GM18907 (cell line): ENCODE results near the gene LILRB2.
"Not testable (repeated sequence)": the region's sequence is repeated elsewhere in the genome, so short reads cannot be mapped to it uniquely, and the experiment has no call there.

Experiments used
- ATAC-seq: cut with Tn5 transposase; IDR thresholded peaks from one replicate; pipeline ENCODE4 v1.9.1; 2021; ENCODE audit warnings: mild to moderate bottlenecking, moderate library complexity; ENCODE audit not compliant: unreplicated experiment

The LILRB2 gene

DNA sequence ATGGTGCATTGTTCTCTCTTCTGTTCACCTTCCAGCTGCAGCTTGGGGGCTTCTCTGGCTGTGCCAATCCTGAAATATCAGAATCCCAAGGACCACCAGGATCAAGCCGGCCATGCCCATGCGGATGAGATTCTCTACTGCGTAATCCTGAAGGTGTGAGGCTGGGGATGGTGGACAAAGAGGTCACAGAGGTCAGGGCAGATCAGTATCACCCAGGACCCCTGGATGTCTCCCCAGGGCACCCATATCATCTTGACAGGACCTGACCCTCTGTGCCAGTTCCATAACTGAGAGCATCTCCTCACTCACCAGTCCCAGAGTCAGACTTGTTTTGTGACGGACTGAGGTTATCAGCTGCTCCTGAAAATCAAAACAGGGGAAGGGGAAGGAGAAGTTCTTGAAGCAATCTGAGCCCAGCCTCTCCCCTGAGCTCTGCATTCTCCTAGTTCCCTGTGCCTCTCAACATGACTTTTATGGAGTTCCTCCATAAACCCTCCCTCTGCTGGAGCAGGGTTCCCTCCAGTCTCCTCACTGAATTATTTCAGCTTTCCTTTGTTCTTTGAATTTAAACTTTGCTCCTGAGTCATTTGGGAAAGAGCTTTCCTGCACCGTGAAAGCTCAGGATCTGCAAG lies 26.6 kb upstream of the LILRB2 start:
- no peak for ATAC-seq

GRCh38 chr19:54305141-54305540 lies 24.2 kb upstream of the LILRB2 start:
- ATAC-seq: no peak

DNA sequence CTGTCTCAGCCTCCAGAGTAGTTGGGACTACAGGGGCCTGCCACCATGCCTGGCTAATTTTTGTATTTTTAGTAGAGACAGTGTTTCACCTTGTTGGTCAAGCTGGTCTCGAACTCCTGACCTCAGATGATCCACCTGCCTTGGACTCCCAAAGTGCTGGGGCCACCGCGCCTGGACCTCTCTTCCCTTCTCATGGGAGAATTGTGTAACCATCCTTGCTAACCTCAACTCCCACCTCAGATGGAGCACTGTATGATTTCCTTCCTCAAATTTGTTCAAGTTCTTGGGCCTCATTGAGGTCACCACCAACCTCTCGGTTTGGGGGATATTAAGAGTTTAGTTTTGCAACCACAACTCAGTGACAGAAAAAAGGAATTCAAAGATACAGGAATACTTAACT lies 21.3 kb upstream of the LILRB2 start:
- ATAC-seq: no peak

- no peak for ATAC-seq
Observed at GRCh38 chr19:54299515-54299914, 18.6 kb upstream of the LILRB2 start.

DNA sequence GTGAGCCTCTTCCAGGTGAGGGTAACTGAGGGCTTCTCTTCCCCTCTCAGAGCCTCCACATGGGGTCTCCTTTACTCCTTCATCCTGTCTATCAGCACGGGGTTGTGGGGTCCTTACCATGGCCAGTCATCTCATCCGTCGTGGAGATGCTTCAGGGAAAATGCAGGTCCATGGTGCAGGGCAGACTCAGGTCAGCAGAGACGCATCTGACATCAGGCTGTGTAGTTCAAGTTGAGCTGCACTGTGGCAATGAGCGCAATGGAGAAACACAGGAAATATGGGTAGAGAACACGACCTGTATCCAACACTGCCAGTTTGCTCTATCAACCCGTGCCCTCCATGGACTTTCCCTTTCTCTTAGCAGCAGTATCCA lies 18.2 kb upstream of the LILRB2 start:
- ATAC-seq: no peak

GRCh38 chr19:54298357-54299125 lies 17.6 kb upstream of the LILRB2 start:
- ATAC-seq: no peak

GRCh38 chr19:54297759-54298305 lies 16.9 kb upstream of the LILRB2 start:
- ATAC-seq: no peak

DNA sequence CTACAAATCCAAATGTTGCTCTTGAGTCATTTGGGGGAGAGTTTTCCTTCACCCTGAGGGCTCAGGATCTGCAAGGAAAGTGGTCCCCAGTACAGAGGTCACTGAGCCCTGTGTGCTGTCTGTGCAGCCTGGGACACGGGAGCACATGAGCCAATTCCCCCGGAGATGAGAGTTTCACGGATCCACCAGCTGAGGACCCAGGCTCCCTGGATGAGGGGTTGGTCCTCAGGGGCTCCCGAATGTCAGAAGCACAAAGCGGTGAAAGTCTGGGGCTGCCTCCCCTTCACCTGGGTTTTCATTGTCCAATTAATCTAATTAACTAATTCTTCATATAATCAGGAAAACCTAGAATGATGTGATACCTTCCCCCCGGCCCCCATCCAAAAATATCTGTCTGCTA lies 13.6 kb upstream of the LILRB2 start:
- ATAC-seq: no peak

GRCh38 chr19:54289160-54289559 lies 8.2 kb upstream of the LILRB2 start:
- ATAC-seq: not testable (repeated sequence)

DNA sequence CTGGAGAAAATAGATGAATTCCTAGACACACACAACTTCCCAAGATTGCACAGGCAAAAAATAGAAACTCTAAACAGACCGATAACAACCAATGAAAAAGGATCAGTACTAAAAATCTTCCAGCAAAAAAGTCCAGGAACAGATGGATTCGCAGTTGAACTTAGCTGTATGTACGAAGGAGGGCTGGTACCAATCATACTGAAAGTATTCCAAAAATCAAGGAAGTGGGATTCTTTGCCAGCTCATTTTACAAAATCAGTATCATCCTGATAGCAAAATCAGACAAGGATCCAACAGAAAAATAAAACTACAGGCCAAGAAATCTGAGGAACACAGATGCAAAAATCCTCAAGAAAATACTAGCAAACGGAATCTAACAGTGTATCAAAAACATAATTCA lies 6.5 kb upstream of the LILRB2 start:
- no peak for ATAC-seq

- not testable (repeated sequence) for ATAC-seq
Observed at GRCh38 chr19:54286283-54286682, 5.4 kb upstream of the LILRB2 start.

GRCh38 chr19:54285427-54286056 lies 4.6 kb upstream of the LILRB2 start:
- ATAC-seq: not testable (repeated sequence)

GRCh38 chr19:54282686-54283470 lies 2.0 kb upstream of the LILRB2 start:
- no peak for ATAC-seq

- ATAC-seq: not testable (repeated sequence)
Observed at GRCh38 chr19:54281729-54282075, 792 bp upstream of the LILRB2 start.

DNA sequence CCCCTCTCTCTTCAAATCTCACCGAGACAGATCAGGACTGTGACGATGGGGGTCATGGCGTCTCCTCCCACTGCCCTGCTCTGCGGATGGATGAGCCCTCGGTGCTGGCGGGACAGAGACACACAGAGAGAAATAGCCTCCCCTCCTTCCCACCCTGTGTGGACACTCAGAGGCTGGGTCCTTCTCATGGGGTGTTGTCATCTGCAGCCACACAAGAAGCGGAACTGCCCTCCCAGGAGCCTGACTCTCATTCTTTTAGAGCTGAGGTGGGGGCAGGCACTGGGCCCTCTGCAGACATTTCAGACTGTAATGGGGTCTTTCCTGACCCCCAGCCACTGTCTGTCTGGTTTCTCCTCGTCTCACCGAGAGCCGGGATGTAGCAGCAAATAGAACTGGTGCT lies 469 bp downstream of the LILRB2 start:
- not testable (repeated sequence) for ATAC-seq

- not testable (repeated sequence) for ATAC-seq
Observed at GRCh38 chr19:54280025-54280424, 885 bp downstream of the LILRB2 start.

GRCh38 chr19:54279406-54279962 lies 1.4 kb downstream of the LILRB2 start:
- ATAC-seq: no peak

DNA sequence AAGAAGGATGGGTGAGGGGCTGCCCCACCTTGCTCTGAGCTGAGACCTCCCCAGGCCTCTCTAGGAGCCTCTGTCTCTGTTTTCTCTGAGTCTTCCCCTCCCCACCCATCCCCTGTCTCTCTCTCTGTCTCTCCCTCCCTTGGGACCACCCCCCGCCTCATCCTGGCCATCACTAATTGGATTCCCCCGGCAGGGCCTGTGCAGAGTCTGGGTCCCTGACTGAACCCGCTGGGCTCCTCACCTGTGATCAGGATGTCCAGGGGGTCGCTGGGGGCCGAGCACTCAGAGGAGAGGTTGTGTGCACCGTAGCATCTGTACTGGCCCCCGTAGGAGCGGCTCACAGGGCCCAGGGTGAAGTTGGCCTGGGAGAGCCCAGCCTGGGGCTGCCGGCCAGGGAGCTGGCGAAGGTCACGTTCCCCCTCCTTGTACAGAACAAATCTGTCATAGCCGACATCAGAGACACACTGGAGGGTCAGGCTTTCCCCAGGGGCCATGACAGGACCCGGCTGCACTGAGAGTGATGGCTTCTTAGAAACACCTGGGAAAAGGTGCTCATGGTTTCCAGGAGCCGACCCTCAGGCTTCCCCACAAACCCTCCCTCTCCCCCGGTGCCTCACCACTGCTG lies 2.2 kb downstream of the LILRB2 start:
- not testable (repeated sequence) for ATAC-seq

DNA sequence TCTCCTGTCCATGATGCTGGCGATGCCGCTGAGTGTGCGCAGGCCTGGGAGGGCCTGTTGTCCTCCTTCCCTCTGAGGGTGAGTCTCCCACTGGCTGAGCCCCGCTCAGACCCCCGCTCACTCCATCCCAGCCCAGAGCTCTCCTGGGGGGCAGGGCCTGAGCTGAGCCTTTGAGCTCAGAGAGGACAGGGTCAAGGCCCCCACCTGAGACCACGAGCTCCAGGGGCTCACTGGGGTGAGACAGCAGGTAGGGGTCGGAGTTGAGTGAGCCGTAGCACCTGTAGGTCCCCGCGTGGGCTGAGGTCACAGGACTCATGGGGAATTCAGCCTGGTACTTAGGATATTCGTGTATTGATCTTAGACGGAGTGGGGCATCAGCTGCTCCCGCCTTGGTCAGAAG lies 2.9 kb downstream of the LILRB2 start:
- ATAC-seq: not testable (repeated sequence)

- not testable (repeated sequence) for ATAC-seq
Observed at GRCh38 chr19:54277111-54277615, 3.7 kb downstream of the LILRB2 start.
